ENCODE measurements around the gene PKLR.

DNA sequence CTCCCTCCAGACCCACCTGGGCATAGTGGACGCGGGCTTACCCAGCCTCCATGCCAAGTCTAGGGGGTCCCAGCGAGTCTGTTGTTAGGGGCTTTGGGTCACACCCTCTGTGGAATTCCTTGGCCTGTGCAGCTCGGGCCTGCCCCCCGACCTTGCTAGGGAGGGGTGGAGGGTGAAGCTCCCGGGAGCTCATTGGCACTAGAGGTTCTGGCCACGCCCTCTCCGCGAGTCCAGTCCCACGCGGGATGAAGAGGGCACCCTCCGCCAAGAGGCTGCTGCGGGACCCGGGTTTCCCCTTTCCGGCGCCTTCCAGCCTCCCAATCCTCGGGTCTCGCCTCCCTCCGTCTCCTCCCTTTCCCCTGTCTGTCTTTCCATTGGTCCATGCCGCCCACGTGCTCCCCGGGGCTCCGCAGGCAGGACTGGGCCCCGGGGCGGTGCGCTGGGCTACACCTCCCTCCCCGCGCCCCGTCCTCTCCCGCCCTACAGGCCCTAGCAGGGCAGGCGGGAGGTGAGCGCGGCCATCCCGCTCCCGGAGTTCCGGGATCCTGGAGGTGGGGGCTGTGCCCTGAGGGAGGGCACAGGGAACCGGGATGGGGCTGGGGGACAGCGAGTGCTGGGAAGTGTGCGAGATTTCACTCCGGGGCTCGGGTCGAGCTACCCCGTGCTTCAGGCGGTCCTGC lies 22.9 kb upstream of the PKLR start:
- TF ChIP-seq, protein P1, sequence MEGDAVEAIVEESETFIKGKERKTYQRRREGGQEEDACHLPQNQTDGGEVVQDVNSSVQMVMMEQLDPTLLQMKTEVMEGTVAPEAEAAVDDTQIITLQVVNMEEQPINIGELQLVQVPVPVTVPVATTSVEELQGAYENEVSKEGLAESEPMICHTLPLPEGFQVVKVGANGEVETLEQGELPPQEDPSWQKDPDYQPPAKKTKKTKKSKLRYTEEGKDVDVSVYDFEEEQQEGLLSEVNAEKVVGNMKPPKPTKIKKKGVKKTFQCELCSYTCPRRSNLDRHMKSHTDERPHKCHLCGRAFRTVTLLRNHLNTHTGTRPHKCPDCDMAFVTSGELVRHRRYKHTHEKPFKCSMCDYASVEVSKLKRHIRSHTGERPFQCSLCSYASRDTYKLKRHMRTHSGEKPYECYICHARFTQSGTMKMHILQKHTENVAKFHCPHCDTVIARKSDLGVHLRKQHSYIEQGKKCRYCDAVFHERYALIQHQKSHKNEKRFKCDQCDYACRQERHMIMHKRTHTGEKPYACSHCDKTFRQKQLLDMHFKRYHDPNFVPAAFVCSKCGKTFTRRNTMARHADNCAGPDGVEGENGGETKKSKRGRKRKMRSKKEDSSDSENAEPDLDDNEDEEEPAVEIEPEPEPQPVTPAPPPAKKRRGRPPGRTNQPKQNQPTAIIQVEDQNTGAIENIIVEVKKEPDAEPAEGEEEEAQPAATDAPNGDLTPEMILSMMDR (IDR thresholded peaks at IDR 0.05; ENCODE audit: low read depth, low read length, poor library complexity, severe bottlenecking) = no peak
- TF ChIP-seq EZH2phosphoT487 (IDR thresholded peaks at IDR 0.05; ENCODE audit: borderline replicate concordance, low read length) = no peak

All from DOHH2 (cell line).